Tongue (tissue), 2 donors: ENCODE measurements around the gene TNNT2. TPM values are rescaled to one million over a fixed set of nuclear protein-coding genes. Genes with fewer than 3 reads are reported as not detected.

Experiments used
- DNase-seq: peaks from one replicate; pipeline ENCODE4 v3.0.0-alpha.2; 2015
- total RNA-seq: library from RNA; depleted of rRNA; stranded (reverse); fragments of >200 nt; gene quantifications from one replicate; pipeline ENCODE4 v1.2.3, GENCODE V29; 2014

TNNT2 gene
- total RNA-seq, 1 donor from 2014 or later: 98.3 TPM

DNA sequence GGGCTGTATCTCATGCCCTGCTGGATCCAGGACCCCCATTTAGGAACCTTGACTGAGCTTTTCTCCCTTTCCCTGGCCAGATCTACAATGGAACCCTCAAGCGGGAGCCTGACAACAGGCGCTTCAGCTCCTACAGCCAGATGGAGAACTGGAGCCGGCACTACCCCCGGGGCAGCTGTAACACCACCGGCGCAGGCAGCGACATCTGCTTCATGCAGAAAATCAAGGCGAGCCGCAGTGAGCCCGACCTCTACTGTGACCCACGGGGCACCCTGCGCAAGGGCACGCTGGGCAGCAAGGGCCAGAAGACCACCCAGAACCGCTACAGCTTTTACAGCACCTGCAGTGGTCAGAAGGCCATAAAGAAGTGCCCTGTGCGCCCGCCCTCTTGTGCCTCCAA lies 64.4 kb downstream of the TNNT2 start:
- DNase-seq: no peak

DNA sequence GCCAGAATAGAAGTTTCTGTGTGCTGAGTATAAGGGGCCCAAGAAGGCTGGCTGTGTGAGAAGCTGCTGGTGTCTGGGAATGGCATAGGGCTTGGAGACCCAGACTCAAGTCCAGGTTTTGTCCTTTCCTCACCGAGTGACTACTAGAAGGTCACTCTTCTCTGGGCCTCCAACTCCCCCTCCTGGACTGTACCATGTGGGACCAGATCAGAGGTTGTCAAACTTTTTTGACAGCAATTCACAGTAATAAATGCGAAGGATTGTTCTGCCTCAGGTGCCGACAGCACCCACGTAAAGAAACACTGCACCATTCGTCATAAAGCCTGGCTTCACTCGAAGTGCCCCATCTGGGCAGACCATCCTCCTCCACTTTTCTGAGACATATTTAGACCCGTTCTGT lies 65.2 kb downstream of the TNNT2 start:
- no peak for DNase-seq

DNA sequence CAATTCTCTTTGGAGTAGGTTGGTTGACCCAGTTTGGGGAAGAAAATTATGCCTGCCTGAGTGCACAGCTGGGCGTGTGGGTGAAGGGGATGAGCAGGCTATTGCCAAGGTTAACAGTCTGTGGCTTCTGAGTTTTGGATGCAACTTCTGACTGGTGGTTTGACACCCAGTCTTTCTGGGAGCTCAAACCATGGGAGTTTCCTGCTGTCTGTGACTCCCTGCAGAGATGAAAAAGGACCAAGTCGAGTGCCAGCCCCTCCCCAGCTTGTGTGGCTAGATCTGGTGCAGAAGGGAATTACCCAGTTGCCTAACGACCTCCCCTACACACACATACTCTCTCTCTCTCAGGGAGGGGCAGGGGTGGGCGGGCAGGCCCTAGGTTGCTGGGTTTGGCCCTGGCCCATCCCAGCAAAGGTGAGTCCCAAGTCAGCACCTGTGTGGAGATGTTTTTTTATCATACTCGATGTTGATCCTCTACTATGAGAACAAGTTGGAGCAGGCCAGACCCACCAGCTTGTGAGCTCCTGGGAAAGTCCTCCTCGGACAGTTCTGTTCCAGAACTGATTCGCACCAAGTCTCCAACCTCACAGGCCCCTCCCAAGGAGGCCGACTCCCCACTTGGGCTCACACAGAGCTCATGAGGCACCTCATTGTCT lies 66.0 kb downstream of the TNNT2 start:
- DNase-seq: no peak

DNA sequence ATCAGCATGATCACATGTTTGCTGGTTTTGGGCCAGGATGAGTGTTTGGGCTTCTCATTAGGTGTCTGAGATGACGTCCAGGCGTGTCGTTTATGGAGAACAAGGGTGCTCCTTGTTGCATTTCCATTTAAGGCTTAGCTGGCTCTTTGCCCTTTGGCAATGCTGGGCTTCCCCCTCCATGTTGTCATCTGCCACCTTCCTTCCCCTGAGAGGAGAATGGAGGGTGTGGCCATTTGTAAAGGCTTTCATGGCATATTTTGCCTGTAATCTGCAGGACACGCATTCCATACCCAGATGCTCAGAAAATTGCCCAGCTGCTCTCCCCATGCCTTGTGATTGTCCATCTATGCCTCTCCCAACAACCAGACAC lies 66.5 kb downstream of the TNNT2 start:
- peak; percentile 97 for DNase-seq

DNA sequence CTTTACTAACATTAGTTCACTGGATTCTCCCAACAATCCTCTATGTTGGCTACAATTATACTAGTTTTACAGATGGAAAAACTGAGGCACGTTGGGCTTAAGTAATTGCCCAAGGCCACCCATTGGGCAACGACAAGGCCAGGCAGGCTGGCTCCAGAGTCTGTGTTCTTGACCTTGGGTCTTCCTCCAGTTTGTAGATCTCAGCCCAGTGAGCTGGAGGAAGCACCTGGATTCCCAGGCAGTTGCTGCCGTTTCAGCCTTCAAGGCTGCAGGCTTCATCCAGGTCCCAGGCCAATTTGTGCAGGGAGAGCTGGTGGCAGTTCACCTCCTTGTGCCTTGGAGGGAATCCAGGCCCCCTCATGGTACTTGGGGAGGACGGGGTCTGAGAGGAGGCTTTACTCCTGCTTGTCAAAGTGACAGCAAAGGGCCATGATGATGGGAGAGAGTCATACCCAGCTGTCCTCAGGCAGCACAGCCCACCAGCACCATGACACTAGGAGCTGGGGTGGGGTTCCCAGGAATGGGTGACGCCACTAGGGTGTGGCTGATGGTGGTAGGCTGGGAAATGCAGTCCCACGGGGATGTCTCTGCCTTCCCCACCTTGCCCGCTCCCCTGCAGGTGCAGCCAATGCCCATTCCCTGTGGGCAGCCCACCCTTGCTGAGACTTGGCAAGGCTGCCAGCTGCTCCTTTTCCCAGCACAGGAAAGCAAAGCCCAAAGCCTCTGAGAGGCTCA lies 67.1 kb downstream of the TNNT2 start:
- DNase-seq: no peak

DNA sequence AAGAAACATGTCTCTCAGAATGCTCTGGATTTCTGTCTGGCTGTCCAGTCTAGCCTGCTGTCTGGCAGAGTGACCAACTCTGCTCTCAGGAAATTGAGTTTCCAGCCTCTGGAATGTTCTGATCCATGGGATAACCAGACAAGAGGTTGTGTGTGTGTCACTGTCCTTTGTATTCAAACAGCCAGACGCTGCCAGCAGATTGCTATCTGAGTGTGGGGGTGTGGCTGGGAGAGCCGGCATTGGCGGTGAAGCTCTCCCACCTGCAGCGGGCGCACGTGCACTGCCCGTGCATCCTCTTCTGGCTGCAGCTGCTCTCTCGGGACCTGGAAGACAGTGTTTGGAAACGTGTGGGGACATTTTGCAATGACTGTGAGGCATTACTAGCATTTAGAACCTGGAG lies 68.1 kb downstream of the TNNT2 start:
- DNase-seq: peak; percentile 86

Other genes with a start within 250 kb of the TNNT2 start
- gene TMEM9, start 223.2 kb downstream of the TNNT2 start, total RNA-seq: 67.7 TPM
- 0.21 TPM for gene IGFN1, start 186.9 kb downstream of the TNNT2 start, total RNA-seq
- 137 TPM for gene PKP1, start 94.2 kb downstream of the TNNT2 start, total RNA-seq
- 35.6 TPM for gene LAD1, start 21.6 kb upstream of the TNNT2 start, total RNA-seq
- 654 TPM for gene TNNI1, start 44.0 kb upstream of the TNNT2 start, total RNA-seq
- 33.1 TPM for gene PHLDA3, start 91.5 kb upstream of the TNNT2 start, total RNA-seq
- gene CSRP1, start 129.4 kb upstream of the TNNT2 start, total RNA-seq: 152 TPM
- 17.3 TPM for gene NAV1, start 161.4 kb upstream of the TNNT2 start, total RNA-seq